ENCODE measurements around the gene BLOC1S5. TPM values are rescaled to one million over a fixed set of nuclear protein-coding genes. Genes with fewer than 3 reads are reported as not detected.
"Not testable (repeated sequence)": the region's sequence is repeated elsewhere in the genome, so short reads cannot be mapped to it uniquely, and the experiment has no call there.

BLOC1S5 gene
- total RNA-seq, 2 donors from 2014 or later: 10.1 to 11.0 TPM

- intact Hi-C loops (cut with DNase I, micrococcal nuclease): loop anchor here in 1 of 2 donors (5.0 kb wide), 1 partner anchor 283 kb away; no protein-coding TSS in a partner anchor
- no peak for ATAC-seq
- no peak for DNase-seq
Observed at GRCh38 chr6:8005136-8005535, 59.1 kb downstream of the BLOC1S5 start.

GRCh38 chr6:8000636-8001035, 63.6 kb downstream of the BLOC1S5 start:
- ATAC-seq (no peak), DNase-seq (no peak)
- intact Hi-C loops (cut with DNase I, micrococcal nuclease): no loop called here

DNA sequence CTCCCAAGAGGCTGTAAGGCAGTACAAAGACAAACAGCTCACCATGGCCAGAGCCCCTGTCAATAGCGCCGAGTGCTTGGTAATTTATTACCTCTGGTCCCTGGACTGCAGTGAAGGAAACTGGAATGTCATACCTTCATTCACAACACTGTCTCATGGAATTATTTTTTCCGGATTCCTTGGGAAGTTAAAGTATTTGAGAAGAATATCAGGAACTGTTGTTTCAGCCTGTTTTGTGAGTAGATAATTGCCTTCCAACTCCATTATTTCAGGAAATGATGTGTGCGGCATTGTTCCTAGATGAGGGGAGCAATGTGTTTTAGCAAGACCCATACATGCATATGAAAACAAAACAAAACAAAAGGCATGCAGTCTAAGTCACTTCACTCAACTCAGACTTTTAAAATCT, 64.0 kb downstream of the BLOC1S5 start:
- DNase-seq (no peak), ATAC-seq (no peak)
- intact Hi-C loops (cut with DNase I, micrococcal nuclease): no loop called here

GRCh38 chr6:7999201-7999600, 65.0 kb downstream of the BLOC1S5 start:
- no peak for DNase-seq
- intact Hi-C loops (cut with DNase I, micrococcal nuclease): loop anchor here in 1 of 2 donors (10.0 kb wide), 1 partner anchor 84 kb away; the partner anchor contains the start of gene TXNDC5
- ATAC-seq: no peak

GRCh38 chr6:7998103-7998725, 66.0 kb downstream of the BLOC1S5 start:
- intact Hi-C loops (cut with DNase I, micrococcal nuclease): loop anchor here in 1 of 2 donors (10.0 kb wide), 1 partner anchor 83 kb away; the partner anchor contains the start of gene TXNDC5
- DNase-seq (no peak), ATAC-seq (no peak)

DNA sequence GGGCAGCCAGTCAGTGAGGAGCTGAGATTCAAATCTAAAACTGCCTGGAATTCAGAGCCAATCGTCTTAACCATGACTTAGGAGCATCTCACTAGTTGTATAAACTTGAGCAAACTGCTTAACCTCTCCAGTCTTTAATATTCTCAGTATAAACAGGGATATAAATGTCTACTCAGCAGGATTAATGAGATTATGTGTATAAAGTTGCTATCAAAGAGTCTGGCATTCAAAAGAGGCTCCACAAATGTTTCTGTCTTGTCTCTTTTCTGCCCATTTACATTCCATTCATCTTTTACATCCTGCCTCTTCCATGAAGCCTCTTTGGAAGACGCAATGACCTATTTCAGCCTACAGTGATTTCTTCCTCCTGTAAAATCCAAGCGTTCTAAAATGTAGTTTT, 66.9 kb downstream of the BLOC1S5 start:
- intact Hi-C loops (cut with DNase I, micrococcal nuclease): loop anchor here in 1 of 2 donors (10.0 kb wide), 1 partner anchor 82 kb away; the partner anchor contains the start of gene TXNDC5
- no peak for ATAC-seq
- no peak for DNase-seq

DNA sequence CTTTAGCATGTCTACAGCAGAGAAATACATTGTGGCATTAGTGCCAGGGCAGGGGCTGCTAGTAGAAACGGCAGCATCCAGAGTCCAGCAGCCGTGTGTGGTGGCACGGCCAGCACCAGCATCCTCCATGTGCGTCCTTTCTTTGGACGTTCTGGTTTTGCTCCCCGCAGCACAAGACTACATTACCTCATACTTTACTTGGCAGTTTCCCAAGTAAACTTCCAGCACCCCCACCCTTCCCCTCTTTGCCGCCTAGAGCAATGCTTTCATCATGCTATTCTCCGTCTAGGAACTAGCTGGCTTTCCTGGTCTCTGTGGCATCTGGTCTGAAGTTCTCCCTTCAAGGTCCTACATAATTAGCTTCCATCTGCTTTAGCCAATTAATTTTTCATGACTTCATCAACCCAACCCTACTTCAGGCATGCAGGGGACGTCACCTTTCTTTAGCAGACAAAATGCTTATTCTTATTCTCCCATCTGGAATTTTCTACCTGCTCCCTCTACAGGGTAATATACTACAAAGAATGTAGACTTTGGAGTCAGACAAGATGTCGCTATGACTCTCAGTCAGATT, 67.6 kb downstream of the BLOC1S5 start:
- no peak for DNase-seq
- intact Hi-C loops (cut with DNase I, micrococcal nuclease): loop anchor here in 1 of 2 donors (10.0 kb wide), 1 partner anchor 82 kb away; the partner anchor contains the start of gene TXNDC5
- ATAC-seq: no peak

DNA sequence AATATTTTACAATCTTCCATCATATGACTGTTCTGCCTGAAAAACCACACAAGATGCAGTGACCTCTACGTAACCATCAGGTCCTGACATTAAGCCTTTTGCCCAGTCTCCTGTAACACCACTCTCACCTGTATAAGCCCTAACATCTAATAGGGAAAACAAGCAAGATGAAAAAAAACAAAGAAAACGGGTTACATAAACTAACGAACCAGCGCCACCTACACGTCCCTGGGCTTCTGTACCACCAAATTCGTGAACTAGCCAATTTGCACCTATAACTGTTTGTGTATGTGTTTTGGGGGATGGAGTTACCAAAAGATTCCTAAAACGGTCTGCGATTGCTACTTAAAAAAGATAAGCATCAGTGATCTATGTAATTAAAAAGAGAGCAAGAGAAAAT, 70.2 kb downstream of the BLOC1S5 start:
- ATAC-seq (no peak), DNase-seq (no peak)
- intact Hi-C loops (cut with DNase I, micrococcal nuclease): loop anchor here in 1 of 2 donors (10.0 kb wide), 1 partner anchor 79 kb away; the partner anchor contains the start of gene TXNDC5

- ATAC-seq: no peak
- intact Hi-C loops (cut with DNase I, micrococcal nuclease): loop anchor here in 1 of 2 donors (10.0 kb wide), 1 partner anchor 79 kb away; the partner anchor contains the start of gene TXNDC5
- DNase-seq: no peak
Observed at GRCh38 chr6:7993399-7993798, 70.8 kb downstream of the BLOC1S5 start.

DNA sequence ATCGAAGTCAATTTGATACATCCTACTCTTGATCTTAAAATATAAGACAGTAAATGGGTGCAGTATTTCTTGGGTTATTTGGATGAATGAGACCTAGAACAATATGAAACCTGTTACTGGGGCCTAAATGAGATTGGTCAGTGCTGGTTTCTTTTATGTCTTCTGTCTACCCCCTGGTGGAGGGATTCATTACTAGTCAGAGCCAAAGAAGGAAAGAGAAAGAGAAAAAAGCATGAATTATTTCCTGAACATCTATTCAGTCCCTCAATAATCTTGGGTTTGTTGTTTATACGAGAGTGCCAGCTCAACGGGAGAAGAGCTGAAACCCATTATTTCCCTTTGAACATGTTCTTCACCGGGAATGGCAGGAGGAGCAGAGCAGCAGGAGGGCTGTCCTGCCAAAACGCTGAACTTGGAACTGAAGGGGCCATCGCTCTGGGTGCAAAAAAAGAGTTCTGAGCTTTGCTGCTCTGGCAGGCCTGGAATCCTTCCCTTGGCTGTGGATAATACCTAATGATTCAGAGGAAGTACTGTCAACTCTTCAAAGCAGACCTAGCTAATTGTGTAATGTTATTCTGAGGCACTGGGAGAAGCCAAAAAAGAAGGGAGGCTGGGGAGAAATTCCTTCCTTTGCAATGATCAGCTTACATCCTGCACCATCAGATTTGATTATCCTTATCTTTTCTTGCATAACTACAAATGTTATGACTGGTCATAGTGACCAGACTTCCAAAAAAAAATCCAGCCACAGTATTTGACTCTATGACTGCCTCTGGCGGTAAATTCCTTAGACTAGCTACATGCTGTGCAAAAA, 72.0 kb downstream of the BLOC1S5 start:
- no peak for DNase-seq
- intact Hi-C loops (cut with DNase I, micrococcal nuclease): loop anchor here in 1 of 2 donors (10.0 kb wide), 1 partner anchor 77 kb away; the partner anchor contains the start of gene TXNDC5
- ATAC-seq: peak; percentile 70

- intact Hi-C loops (cut with DNase I, micrococcal nuclease): loop anchor here in 1 of 2 donors (10.0 kb wide), 1 partner anchor 77 kb away; the partner anchor contains the start of gene TXNDC5
- DNase-seq: no peak
- ATAC-seq: no peak
Observed at GRCh38 chr6:7991536-7991935, 72.7 kb downstream of the BLOC1S5 start.

DNA sequence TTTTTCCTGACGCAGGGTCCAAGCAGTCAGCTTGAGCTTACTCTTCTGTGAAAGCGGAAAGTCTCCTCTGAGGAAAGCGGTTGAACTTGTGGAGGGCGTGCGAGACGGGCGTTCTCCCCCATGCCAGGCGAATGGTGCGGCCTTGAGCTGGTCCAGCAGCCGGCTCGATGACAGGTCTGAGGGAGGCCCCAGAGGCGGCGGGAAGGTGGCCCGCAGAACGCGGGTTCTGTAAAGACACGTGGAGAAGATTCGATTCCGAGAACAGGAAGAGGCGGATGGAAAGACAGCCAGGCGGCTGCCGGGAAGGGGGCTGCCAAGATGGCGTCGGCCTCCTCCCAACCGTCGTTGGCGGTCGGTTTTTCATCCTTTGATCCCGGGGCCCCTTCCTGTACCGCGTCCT, 78.0 kb downstream of the BLOC1S5 start:
- ATAC-seq (no peak), DNase-seq (no peak)
- intact Hi-C loops (cut with DNase I, micrococcal nuclease): loop anchor here in 1 of 2 donors (10.0 kb wide), 1 partner anchor 81 kb away; no protein-coding TSS in a partner anchor

DNA sequence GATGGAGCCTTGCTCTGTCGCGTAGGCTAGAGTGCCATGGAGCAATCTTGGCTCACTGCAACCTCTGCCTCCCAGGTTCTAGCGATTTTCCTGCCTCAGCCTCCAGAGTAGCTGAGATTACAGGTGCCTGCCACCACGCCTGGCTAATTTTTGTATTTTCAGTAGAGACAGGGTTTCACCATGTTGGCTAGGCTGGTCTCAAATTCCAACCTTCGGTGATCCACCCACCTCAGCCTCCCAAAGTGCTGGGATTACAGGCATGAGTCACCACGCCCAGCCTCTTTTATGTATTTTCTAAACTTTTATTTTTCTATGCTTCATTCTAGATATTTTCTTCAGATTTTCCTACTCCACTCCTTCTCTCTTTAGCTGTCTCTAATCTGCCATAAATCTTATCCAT, 80.2 kb downstream of the BLOC1S5 start:
- not testable (repeated sequence) for ATAC-seq, DNase-seq
- intact Hi-C loops (cut with DNase I, micrococcal nuclease): loop anchor here in 1 of 2 donors (10.0 kb wide), 1 partner anchor 79 kb away; no protein-coding TSS in a partner anchor

- DNase-seq (no peak), ATAC-seq (no peak)
- intact Hi-C loops (cut with DNase I, micrococcal nuclease): loop anchor here in 1 of 2 donors (10.0 kb wide), 1 partner anchor 75 kb away; no protein-coding TSS in a partner anchor
Observed at GRCh38 chr6:7979831-7980230, 84.4 kb downstream of the BLOC1S5 start.

DNA sequence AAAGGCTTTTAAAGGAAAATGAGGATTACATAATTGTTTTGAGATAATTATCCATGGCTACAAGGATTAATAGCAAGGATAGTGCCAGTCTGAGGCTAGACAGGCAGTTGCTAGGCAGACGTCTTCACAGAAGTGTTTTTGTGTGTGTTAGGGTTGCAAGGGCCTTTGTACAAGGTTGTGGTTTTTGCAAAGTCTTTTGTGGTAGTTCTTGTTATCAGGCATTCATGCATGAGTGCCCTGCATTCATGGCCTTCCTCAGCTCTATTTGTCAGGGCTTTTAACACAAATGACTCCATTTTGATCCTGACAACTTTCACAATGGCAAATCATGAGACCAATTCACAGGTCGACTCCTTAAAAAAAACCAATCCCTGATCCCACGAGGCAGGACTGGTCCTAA, 85.5 kb downstream of the BLOC1S5 start:
- ATAC-seq (no peak), DNase-seq (no peak)
- intact Hi-C loops (cut with DNase I, micrococcal nuclease): no loop called here

GRCh38 chr6:7976485-7977056, 87.6 kb downstream of the BLOC1S5 start:
- DNase-seq: no peak
- intact Hi-C loops (cut with DNase I, micrococcal nuclease): no loop called here
- ATAC-seq: no peak

DNA sequence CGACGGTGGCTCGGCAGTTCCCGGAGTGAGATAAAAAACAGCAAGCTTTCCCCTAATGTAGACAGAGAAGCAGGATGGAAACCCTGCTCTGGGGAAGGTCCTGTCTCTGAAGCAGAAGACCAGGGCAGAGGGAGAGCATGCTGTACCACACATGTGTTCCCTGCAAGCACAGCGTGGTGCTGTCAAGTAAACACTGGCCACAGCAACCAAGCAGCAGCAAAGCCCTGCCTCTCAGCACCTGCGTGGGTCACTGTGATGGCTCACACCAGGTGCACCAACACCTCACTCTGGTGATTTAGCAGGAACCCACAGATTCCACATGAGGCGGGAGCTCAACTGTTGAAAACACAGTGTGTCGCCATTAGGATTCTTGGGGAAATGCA, 88.4 kb downstream of the BLOC1S5 start:
- DNase-seq (peak; percentile 23 to 48), ATAC-seq (peak; percentile 27)
- intact Hi-C loops (cut with DNase I, micrococcal nuclease): no loop called here

DNA sequence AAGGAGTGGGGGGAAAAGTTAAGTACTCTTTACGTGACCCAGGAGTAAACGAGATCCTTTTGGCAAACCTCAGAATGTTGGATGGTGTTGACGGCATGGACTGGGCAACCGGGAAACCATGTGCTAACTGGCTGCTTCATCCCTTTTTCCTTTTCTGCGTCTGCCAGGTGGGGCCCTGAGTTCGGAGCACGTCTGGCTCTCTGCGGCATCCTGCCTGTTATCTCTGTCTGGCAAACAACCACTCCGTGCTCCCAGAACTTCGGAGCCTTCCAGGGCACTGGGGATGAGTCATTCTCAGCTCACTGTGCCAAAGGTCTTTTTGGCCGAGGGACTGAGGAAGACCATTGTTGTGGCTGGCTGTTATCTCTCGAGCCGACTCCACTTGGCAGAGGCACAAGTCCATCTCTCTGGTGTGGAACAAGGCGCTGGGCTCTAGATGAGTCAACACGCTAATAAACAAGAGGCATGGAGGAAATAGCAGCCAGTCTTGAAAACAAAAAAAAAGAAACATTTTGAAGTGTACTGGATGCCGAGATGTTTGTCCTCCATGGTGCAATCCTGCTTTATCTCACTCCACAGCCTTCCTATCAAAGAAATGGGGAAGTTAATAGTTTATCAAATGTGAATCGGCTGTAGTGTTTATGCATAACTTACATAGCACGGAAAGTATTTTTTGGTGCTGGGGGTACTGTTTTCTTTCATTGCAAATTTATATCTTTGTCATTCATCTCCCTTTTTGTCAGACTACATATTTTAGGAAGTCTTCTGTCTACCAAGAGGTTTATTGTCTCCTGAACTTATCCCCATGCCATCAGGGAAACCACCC, 89.0 kb downstream of the BLOC1S5 start:
- ATAC-seq: peak; percentile 97
- intact Hi-C loops (cut with DNase I, micrococcal nuclease): no loop called here
- peak; percentile 60 to 82 for DNase-seq
